ENCODE data around the gene GNAT1. TPM values are rescaled to one million over a fixed set of nuclear protein-coding genes. Genes with fewer than 3 reads are reported as not detected.

Gene GNAT1
- total RNA-seq, 1 donor from 2014 or later: not detected

GRCh38 chr3:50173685-50174516, 17.5 kb upstream of the GNAT1 start:
- no peak overlapping the region for H3K4me3 Mint-ChIP-seq
- POLR2A ChIA-PET: no interaction called here
- H3K9me3 Mint-ChIP-seq: no peaks in the 10 kb centered on the region
- CTCF ChIA-PET: interaction anchor here (0.7 kb wide), 1 partner anchor 51 kb away, joined by 3 read pairs; no protein-coding TSS in a partner anchor
- intact Hi-C loops (cut with micrococcal nuclease): no loop called here
- H3K4me1 Mint-ChIP-seq: peaks cover 2% of the 10 kb centered on the region
- H3K27ac Mint-ChIP-seq: no peak overlapping the region
- no peaks in the 10 kb centered on the region for H3K27me3 Mint-ChIP-seq
- ATAC-seq (ENCODE audit: low read depth) (no peak), DNase-seq (no peak)
- H3K36me3 Mint-ChIP-seq (ENCODE audit: low read depth): no peaks in the 10 kb centered on the region
- TF ChIP-seq, protein P1, sequence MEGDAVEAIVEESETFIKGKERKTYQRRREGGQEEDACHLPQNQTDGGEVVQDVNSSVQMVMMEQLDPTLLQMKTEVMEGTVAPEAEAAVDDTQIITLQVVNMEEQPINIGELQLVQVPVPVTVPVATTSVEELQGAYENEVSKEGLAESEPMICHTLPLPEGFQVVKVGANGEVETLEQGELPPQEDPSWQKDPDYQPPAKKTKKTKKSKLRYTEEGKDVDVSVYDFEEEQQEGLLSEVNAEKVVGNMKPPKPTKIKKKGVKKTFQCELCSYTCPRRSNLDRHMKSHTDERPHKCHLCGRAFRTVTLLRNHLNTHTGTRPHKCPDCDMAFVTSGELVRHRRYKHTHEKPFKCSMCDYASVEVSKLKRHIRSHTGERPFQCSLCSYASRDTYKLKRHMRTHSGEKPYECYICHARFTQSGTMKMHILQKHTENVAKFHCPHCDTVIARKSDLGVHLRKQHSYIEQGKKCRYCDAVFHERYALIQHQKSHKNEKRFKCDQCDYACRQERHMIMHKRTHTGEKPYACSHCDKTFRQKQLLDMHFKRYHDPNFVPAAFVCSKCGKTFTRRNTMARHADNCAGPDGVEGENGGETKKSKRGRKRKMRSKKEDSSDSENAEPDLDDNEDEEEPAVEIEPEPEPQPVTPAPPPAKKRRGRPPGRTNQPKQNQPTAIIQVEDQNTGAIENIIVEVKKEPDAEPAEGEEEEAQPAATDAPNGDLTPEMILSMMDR (IDR thresholded peaks at IDR 0.05): no peak

- Mint-ChIP-seq H3K27me3 (no peaks in the 10 kb centered on the region), H3K4me3 (no peak overlapping the region), H3K36me3 (ENCODE audit: low read depth) (no peaks in the 10 kb centered on the region), H3K4me1 (peaks cover 2% of the 10 kb centered on the region), H3K9me3 (no peaks in the 10 kb centered on the region), H3K27ac (no peak overlapping the region)
- ATAC-seq (ENCODE audit: low read depth): no peak
- POLR2A ChIA-PET: no interaction called here
- intact Hi-C loops (cut with micrococcal nuclease): no loop called here
- CTCF ChIA-PET: no interaction called here
- TF ChIP-seq, protein P1 (IDR thresholded peaks at IDR 0.05): no peak
- no peak for DNase-seq
Measured at GRCh38 chr3:50174517-50174895, 16.9 kb upstream of the GNAT1 start.

GRCh38 chr3:50174947-50175524, 16.4 kb upstream of the GNAT1 start:
- Mint-ChIP-seq H3K27ac (no peak overlapping the region), H3K36me3 (ENCODE audit: low read depth) (no peaks in the 10 kb centered on the region), H3K4me1 (peaks cover 2% of the 10 kb centered on the region), H3K9me3 (no peaks in the 10 kb centered on the region), H3K4me3 (no peak overlapping the region), H3K27me3 (no peaks in the 10 kb centered on the region)
- ATAC-seq (ENCODE audit: low read depth) (no peak), DNase-seq (no peak)
- TF ChIP-seq, protein P1 (IDR thresholded peaks at IDR 0.05): no peak
- ChIA-PET CTCF (no interaction called here), POLR2A (no interaction called here)
- intact Hi-C loops (cut with micrococcal nuclease): no loop called here

DNA sequence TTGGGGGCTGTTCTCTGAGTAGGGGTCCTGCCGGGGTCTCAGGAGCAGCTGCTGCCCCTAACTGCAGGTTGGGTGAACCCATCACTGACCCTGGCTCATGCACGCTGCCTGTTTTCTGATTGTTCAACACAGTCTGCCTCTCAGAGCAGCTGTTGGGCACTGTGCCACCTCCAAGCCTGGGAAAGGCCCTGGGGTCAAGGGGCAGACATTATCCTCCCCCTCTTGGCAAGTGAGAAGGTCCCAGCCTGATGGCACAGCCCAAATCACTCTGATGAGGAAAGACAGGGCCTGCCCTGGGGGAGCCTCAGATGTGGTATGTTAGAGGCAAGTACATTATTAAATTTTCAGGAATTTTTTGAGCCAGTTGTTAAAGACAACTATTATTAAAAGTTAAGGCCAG, 14.1 kb upstream of the GNAT1 start:
- Mint-ChIP-seq H3K27me3 (no peaks in the 10 kb centered on the region), H3K4me3 (no peak overlapping the region), H3K9me3 (no peaks in the 10 kb centered on the region), H3K4me1 (peaks cover 2% of the 10 kb centered on the region), H3K36me3 (ENCODE audit: low read depth) (no peaks in the 10 kb centered on the region), H3K27ac (no peak overlapping the region)
- DNase-seq: no peak
- no peak for ATAC-seq (ENCODE audit: low read depth)
- TF ChIP-seq, protein P1 (IDR thresholded peaks at IDR 0.05): no peak
- intact Hi-C loops (cut with micrococcal nuclease): no loop called here
- ChIA-PET CTCF (no interaction called here), POLR2A (no interaction called here)

DNA sequence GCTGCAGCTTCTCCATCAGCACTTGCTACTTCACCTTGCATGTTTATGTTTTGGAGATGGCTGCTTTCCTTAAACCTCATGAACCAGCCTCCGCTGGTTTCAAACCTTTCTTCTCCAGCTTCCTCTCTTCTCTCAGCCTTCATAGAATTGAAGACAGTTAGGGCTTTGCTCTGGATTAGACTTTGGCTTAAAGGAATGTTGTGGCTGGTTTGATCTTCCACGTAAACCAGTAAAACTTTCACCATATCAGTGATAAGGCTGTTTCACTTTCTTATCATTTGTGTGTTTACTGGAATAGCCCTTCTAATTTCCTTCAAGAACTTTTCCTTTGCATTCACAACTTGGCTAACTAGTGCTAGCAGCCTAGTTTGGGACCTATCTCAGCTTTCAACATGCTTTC, 11.7 kb upstream of the GNAT1 start:
- ATAC-seq (ENCODE audit: low read depth) (no peak), DNase-seq (no peak)
- no peaks in the 10 kb centered on the region for H3K4me1 Mint-ChIP-seq
- peaks cover 4% of the 10 kb centered on the region for H3K27me3 Mint-ChIP-seq
- H3K36me3 Mint-ChIP-seq (ENCODE audit: low read depth): no peaks in the 10 kb centered on the region
- no peak overlapping the region for H3K4me3 Mint-ChIP-seq
- intact Hi-C loops (cut with micrococcal nuclease): no loop called here
- CTCF ChIA-PET: no interaction called here
- H3K27ac Mint-ChIP-seq: no peak overlapping the region
- POLR2A ChIA-PET: no interaction called here
- TF ChIP-seq, protein P1 (IDR thresholded peaks at IDR 0.05): no peak
- no peaks in the 10 kb centered on the region for H3K9me3 Mint-ChIP-seq

All from activated B cell treated with CpG ODN at 0.5 μM for 24 hours (primary cell).